GM12873 (cell line): Measurements from ENCODE around the gene MTHFSD.

Experiments
- CTCF ChIP-seq: IDR thresholded peaks from 2 replicates; pipeline ENCODE4 v1.5.1; 2012; ENCODE audit warnings: low read depth, mild to moderate bottlenecking, moderate library complexity, low read length, control low read depth; ENCODE audit not compliant: insufficient read depth; ENCODE audit errors: missing control alignments

Gene MTHFSD

DNA sequence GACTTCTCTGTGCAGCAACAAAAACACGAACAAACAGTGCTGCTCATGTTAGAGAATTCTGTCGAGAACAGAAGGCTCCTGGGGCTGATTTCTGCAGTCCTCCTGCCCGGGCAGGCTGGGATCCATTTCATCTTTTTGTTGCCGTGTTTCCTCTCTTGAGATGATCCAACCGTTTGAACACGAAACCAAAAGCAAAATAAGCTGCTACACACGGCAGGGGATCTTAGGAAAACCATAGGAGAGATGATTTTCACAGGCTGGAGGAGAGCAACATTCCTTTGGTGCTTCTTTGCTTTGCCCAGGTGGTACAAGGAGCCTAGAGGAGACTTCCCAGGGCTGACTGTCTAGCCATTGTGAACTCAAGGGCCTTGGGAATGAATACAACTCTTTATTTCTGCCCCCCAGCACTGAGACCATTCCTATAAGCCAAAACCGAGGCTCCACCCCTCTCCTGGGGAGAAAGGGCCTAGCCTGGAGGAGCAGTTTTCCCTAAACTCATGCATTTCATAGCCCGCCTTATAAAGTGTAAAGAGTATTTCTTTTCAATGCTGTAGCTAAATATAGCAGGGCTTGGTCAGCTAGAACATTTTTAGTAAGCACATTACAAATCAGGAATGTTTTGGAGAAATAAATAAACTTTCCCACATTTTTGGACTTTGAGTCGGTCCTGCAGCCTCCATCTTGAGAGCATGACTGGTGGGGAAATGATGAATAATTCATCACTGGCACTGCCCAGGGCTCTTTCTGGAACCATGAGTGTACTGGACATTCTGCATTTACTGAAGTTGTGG, 31.0 kb upstream of the MTHFSD start:
- TF ChIP-seq CTCF = no peak

DNA sequence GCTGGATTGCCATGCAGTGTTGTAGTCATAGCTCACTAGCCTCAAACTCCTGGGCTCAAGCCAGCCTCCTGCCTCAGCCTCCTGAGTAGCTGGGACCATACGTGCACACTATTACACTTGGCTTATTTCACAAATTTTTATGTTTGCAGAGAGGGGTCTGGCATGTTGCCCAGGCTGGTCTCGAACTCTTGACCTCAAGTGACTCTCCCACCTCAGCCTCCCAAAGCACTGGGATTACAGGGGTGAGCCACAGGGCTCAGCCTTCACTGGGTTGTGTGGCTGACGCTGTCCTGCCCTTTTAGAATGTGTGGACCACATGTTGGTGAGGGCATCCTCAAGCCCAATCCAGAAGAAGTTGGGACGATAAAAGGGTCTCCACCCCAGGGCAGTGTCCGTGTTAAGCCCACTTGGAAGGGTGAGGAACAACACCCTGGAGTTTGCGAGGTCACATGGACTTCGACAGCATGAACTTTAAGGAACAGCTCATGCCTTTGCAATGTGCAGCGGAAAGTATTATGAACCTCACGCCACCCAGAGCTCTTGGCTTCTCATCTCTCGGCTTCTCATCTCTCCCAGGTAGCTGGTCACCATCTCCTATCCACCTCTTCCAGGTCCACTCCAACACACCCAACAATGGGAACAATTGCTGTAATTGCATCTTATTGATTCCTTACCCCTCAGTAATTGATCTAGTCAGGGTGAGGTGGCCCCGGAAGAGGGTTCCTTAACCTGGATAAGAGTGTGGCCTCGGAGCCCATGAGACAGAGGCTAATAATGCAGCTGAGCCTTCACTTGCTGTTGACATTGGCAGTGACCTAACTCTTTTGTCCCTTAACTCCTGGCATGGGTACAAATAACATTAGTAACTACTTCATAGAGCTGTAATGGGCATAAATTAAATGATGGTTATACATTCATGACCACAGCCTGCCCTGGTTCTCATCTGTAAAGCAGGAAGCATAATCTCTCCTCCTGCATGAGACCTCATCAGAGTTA, 30.0 kb upstream of the MTHFSD start:
- TF ChIP-seq CTCF = no peak

DNA sequence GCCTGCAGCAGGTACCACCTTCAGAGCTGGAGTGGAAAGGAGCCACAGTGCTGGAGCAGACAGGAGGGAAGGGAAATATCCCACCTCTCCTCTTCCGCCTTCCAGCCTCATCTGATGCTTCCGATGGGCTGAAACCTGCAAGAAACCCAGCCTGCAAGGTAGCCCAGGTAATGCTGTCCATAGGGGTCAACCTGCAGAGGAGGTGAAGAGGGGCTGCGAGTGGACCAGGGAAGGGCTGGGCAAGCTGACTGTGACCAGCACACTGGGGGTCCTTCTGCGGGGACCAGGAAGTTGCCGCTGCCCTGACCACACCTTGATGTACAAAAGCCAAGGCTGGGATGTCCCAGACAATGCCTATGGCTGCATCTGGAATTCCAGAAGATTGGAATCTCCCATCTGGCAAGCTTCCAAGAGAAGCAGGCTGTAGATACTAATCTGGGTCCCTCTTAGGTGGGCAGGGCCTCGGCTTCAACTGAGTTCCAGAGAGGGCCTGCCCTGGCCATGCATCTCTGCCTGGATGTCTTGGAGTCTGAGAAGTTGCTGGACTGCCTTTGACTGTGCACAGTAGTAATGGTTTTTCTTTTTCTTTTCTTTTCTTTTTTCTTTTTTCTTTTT, 29.1 kb upstream of the MTHFSD start:
- no peak for TF ChIP-seq CTCF

GRCh38 chr16:86581458-86581857, 26.4 kb upstream of the MTHFSD start:
- TF ChIP-seq CTCF = no peak

DNA sequence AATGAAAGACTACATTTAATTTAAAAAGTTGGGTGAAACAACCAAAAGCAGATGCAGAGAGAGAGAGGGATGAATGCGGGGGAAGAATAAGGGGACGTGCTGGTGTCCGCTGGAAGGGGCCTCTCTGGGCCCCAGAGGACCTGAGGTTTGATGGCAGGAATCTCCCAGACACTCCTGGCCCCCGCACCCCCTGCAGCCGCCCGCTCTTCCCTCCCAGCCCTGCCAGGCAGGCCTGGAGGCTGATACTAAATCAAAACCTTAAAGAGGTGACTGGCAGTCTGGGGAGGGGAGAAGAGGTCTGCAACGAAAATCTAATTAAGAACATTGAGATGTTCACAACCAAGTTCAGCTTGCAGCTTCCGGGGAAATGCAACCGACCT, 25.7 kb upstream of the MTHFSD start:
- no peak for TF ChIP-seq CTCF

DNA sequence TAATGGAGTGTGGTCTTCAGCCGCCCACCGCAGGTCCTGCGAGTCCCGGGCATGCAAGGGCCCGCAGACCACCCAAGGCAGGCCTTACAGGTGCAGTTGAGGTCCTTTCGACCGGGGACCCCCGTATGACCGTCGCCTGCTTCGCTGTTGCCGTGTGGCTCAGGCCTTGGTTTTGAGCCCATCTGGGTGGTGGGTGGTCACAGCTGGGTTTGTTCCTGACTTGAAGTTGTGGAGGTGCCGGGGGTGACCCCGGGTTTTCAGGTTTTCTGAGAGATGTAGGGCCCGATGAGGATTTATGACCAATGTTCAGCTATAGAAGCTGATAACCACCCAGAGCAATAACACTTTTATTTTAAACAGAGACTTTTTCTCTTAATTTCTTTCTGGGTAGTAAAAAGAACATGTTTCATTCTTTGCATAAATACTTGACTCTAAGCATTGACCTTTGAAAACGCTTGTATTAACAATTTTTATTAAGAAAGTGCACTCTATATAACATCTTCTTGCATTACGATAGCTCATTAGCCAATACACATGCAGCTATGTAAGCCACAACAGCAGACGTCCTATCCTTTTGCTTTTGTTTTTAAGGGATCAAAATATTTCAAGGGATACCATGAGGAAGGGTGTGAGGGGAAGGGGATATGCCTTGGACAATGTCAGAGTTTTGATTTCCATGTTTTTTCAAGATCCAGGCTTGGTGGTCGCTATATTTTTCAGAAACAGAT, 25.2 kb upstream of the MTHFSD start:
- no peak for TF ChIP-seq CTCF
